Muscle of arm (tissue), 12 donors: Measurements from ENCODE around the gene UBE2O. TPM values are rescaled to one million over a fixed set of nuclear protein-coding genes. Genes with fewer than 3 reads are reported as not detected.
A peak's percentile ranks its signal among the peaks of the same experiment; 100 is the strongest.

ENCODE experiments used
- DNase-seq: peaks from one replicate; pipeline ENCODE4 v3.0.0-alpha.2; 2013
- polyA plus RNA-seq, 12 donors: library from polyadenylated mRNA; unstranded; fragments of 120-200 nt; gene quantifications; one replicate each; pipeline ENCODE4 v1.2.1, GENCODE V29; 2013; ENCODE audit not compliant: insufficient read length in 12 of 12

Gene UBE2O
- polyA plus RNA-seq, 12 donors = 9.3 to 25.8 (median 14.5) TPM; not detected in 1

GRCh38 chr17:76487451-76488192 is 34.7 kb upstream of the UBE2O start:
- no peak for DNase-seq

- DNase-seq = no peak
Measured at GRCh38 chr17:76485569-76485968, 32.6 kb upstream of the UBE2O start.

GRCh38 chr17:76484228-76484725 is 31.3 kb upstream of the UBE2O start:
- no peak for DNase-seq

- DNase-seq = no peak
Measured at GRCh38 chr17:76481071-76481655, 28.2 kb upstream of the UBE2O start.

- peak; percentile 41 for DNase-seq
Measured at GRCh38 chr17:76480632-76481031, 27.7 kb upstream of the UBE2O start.

- no peak for DNase-seq
Measured at GRCh38 chr17:76479515-76480060, 26.6 kb upstream of the UBE2O start.

- no peak for DNase-seq
Measured at GRCh38 chr17:76478730-76479514, 26.0 kb upstream of the UBE2O start.

GRCh38 chr17:76478097-76478496 is 25.1 kb upstream of the UBE2O start:
- no peak for DNase-seq

GRCh38 chr17:76477576-76477975 is 24.6 kb upstream of the UBE2O start:
- no peak for DNase-seq

GRCh38 chr17:76476736-76477135 is 23.8 kb upstream of the UBE2O start:
- DNase-seq = no peak

- no peak for DNase-seq
Measured at GRCh38 chr17:76475302-76475701, 22.4 kb upstream of the UBE2O start.

- no peak for DNase-seq
Measured at GRCh38 chr17:76474894-76475293, 21.9 kb upstream of the UBE2O start.

GRCh38 chr17:76474238-76474637 is 21.3 kb upstream of the UBE2O start:
- no peak for DNase-seq

GRCh38 chr17:76473541-76473985 is 20.6 kb upstream of the UBE2O start:
- no peak for DNase-seq

- DNase-seq = no peak
Measured at GRCh38 chr17:76472726-76473125, 19.8 kb upstream of the UBE2O start.

GRCh38 chr17:76472258-76472645 is 19.3 kb upstream of the UBE2O start:
- no peak for DNase-seq

- no peak for DNase-seq
Measured at GRCh38 chr17:76471498-76472257, 18.7 kb upstream of the UBE2O start.

- no peak for DNase-seq
Measured at GRCh38 chr17:76469991-76470739, 17.2 kb upstream of the UBE2O start.

GRCh38 chr17:76469076-76469990 is 16.4 kb upstream of the UBE2O start:
- DNase-seq = no peak

GRCh38 chr17:76468634-76469010 is 15.7 kb upstream of the UBE2O start:
- no peak for DNase-seq
